A673 (cell line): Measurements from ENCODE around the gene BLOC1S6. TPM values are rescaled to one million over a fixed set of nuclear protein-coding genes. Genes with fewer than 3 reads are reported as not detected.

Experiments used
- BruUV-seq: library from RNA; stranded (reverse); fragments of 400-500 nt; replicated peaks from 2 replicates; lab custom pipeline; 2021; lab: Mats Ljungman, UMichigan
- CTCF ChIA-PET: fragments of 300-600 bp; sonication (Branson Sonifier 250); formaldehyde crosslinking; loops from one replicate; lab custom pipeline; 2022; ENCODE audit warnings: antibody characterized with exemption; lab: Charles Lee
- POLR2A ChIA-PET: fragments of 300-600 bp; sonication (Branson Sonifier 250); formaldehyde crosslinking; loops from one replicate; lab custom pipeline; 2022; ENCODE audit warnings: antibody characterized with exemption; ENCODE audit not compliant: low non-redundant PET; lab: Charles Lee
- DNase-seq: peaks from one replicate; pipeline ENCODE4 v3.0.0-alpha.2; 2015; ENCODE audit warnings: low spot score
- H3K27ac ChIP-seq: fragments of 200-600 bp; sonication (generic); 2 replicates; pipeline ENCODE4 v1.5.1; 2016; ENCODE audit warnings: mixed run types, low read depth, mild to moderate bottlenecking, mixed read lengths, antibody characterized with exemption, low read length; ENCODE audit not compliant: poor library complexity, severe bottlenecking
- H3K27me3 ChIP-seq: fragments of 200-600 bp; sonication (generic); replicated peaks from 2 replicates; pipeline ENCODE4 v1.6.1; 2017; ENCODE audit warnings: mixed run types, low read depth, mild to moderate bottlenecking, mixed read lengths, antibody characterized with exemption, low read length; ENCODE audit not compliant: insufficient read depth, poor library complexity
- H3K36me3 ChIP-seq: fragments of 200-600 bp; sonication (generic); 2 replicates; pipeline ENCODE4 v1.6.1; 2016; ENCODE audit warnings: mixed run types, mild to moderate bottlenecking, mixed read lengths, antibody characterized with exemption, low read length; ENCODE audit not compliant: insufficient read depth, poor library complexity, severe bottlenecking
- H3K4me1 ChIP-seq: fragments of 200-600 bp; sonication (generic); 2 replicates; pipeline ENCODE4 v1.6.1; 2017; ENCODE audit warnings: mixed run types, mild to moderate bottlenecking, mixed read lengths, antibody characterized with exemption, low read length; ENCODE audit not compliant: insufficient read depth, poor library complexity, severe bottlenecking
- H3K4me3 ChIP-seq: fragments of 200-600 bp; sonication (generic); 2 replicates; pipeline ENCODE4 v1.5.1; 2016; ENCODE audit warnings: low read depth, mixed run types, mild to moderate bottlenecking, mixed read lengths, low read length; ENCODE audit not compliant: poor library complexity, severe bottlenecking
- H3K9me3 ChIP-seq: fragments of 200-600 bp; sonication (generic); 2 replicates; pipeline ENCODE4 v1.6.1; 2016; ENCODE audit warnings: mixed run types, low read depth, mild to moderate bottlenecking, mixed read lengths, antibody characterized with exemption, low read length; ENCODE audit not compliant: poor library complexity, severe bottlenecking
- EZH2 ChIP-seq: fragments of 200-600 bp; sonication (generic); IDR thresholded peaks from 2 replicates; pipeline ENCODE4 v1.6.1; 2017; ENCODE audit warnings: borderline replicate concordance, low read depth, mild to moderate bottlenecking, mixed read lengths, antibody characterized with exemption, low read length; ENCODE audit not compliant: poor library complexity, severe bottlenecking
- intact Hi-C: fragments of 100-400 bp; cut with micrococcal nuclease; formaldehyde crosslinking; loops from one replicate; pipeline ENCODE4 v1.10.0; 2022; ENCODE audit not compliant: unreplicated experiment
- total RNA-seq: library from RNA; stranded (reverse); gene quantifications from 2 replicates; pipeline ENCODE4 v1.2.3, GENCODE V29; 2021
- TF ChIP-seq, protein P1 (sequence below): fragments of 300-800, 200-600 bp; sonication (generic); conservative IDR thresholded peaks from 2 replicates; pipeline ENCODE4 v1.5.1; 2017; ENCODE audit warnings: low read depth, mild to moderate bottlenecking, antibody characterized with exemption, low read length, moderate library complexity, mixed read lengths

The BLOC1S6 gene
- total RNA-seq, 1 experiment from 2014 or later, result 55.6 TPM

DNA sequence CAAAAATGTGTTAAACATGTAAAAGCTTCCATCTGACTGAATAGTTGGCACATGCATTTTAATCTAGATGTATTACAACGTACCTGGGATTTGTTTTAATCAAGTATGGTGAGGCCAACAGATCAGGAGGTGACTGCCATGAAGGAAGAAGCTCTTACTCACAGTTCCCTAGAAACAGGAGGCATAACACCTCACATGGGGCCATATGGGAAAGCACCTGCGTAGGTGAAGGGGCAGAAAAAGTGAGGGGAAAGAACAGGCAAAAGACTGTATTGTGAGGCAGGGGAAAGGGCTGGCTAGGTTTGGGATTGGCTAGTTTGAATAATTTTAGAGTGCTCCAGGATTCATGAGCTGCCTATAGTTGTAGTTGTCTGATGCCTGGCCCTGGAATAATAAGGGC lies 57.3 kb downstream of the BLOC1S6 start:
- Histone ChIP-seq H3K27ac (no peak overlapping the region), H3K4me3 (no peak overlapping the region), H3K9me3 (no peaks in the 10 kb centered on the region), H3K4me1 (peaks cover 5% of the 10 kb centered on the region), H3K27me3 (no peaks in the 10 kb centered on the region), H3K36me3 (no peaks in the 10 kb centered on the region)
- POLR2A ChIA-PET, result no interaction called here
- TF ChIP-seq, protein P1, sequence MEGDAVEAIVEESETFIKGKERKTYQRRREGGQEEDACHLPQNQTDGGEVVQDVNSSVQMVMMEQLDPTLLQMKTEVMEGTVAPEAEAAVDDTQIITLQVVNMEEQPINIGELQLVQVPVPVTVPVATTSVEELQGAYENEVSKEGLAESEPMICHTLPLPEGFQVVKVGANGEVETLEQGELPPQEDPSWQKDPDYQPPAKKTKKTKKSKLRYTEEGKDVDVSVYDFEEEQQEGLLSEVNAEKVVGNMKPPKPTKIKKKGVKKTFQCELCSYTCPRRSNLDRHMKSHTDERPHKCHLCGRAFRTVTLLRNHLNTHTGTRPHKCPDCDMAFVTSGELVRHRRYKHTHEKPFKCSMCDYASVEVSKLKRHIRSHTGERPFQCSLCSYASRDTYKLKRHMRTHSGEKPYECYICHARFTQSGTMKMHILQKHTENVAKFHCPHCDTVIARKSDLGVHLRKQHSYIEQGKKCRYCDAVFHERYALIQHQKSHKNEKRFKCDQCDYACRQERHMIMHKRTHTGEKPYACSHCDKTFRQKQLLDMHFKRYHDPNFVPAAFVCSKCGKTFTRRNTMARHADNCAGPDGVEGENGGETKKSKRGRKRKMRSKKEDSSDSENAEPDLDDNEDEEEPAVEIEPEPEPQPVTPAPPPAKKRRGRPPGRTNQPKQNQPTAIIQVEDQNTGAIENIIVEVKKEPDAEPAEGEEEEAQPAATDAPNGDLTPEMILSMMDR, result no peak
- no peak for TF ChIP-seq EZH2
- no peak for DNase-seq
- intact Hi-C loops, result no loop called here
- no TSS peak for BruUV-seq
- CTCF ChIA-PET, result no interaction called here

DNA sequence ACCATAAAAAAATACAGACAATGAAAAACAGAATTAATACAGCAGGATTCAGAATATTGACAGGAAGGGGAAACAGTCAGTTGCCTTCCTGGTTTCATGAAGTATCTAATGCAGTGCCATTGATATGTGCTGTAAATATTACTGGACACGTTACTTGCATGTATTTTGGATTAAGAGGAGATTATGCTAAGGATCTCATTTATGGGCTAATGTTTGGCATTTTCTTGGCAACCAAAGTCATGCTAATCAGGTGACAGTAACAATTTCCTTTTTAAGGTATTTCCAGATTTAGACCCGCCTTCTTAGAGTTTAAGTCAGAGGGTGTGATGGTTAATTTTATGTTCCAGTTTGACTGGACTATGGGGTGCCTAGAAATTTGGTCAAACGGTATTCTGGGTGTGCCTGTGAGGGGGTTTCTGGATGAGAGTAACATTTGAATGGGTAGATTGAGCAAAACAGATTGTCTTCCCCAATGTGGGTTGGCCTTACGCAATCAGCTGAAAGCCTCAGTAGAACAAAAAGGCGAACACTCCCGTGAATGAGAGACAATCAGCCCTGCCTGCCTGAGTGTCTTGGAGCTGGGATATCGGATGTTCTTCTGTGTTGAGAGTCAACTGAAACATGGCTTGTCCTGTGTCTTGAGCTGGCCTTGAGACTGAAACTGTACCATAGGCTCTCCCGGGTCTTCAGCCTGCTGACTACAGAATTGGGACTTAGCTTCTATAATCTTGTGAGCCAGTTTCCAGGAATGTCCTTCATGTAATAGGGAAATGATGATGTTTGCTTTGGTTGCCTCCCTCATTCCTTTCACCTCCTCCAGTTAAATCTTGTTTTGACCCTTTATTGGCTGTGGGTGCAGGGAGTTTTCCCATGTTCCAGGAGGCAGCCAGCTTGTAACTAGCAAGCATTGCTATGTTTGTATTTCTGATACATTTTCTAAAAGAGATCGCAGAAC lies 58.1 kb downstream of the BLOC1S6 start:
- no peak overlapping the region for H3K4me3 ChIP-seq
- H3K27me3 ChIP-seq, result no peaks in the 10 kb centered on the region
- no peak for TF ChIP-seq EZH2
- TF ChIP-seq, protein P1, result no peak
- H3K36me3 ChIP-seq, result no peaks in the 10 kb centered on the region
- no peaks in the 10 kb centered on the region for H3K9me3 ChIP-seq
- no peak for DNase-seq
- H3K4me1 ChIP-seq, result peaks cover 5% of the 10 kb centered on the region
- BruUV-seq, result no TSS peak
- CTCF ChIA-PET, result no interaction called here
- intact Hi-C loops, result no loop called here
- POLR2A ChIA-PET, result no interaction called here
- no peak overlapping the region for H3K27ac ChIP-seq

- BruUV-seq, result no TSS peak
- Histone ChIP-seq H3K4me3 (no peak overlapping the region), H3K4me1 (peaks cover 5% of the 10 kb centered on the region), H3K27ac (no peak overlapping the region), H3K9me3 (no peaks in the 10 kb centered on the region), H3K36me3 (no peaks in the 10 kb centered on the region), H3K27me3 (no peaks in the 10 kb centered on the region)
- intact Hi-C loops, result no loop called here
- ChIA-PET CTCF (no interaction called here), POLR2A (no interaction called here)
- no peak for TF ChIP-seq EZH2
- TF ChIP-seq, protein P1, result no peak
- no peak for DNase-seq
These were observed 59.0 kb downstream of the BLOC1S6 start for GRCh38 chr15:45646220-45646619.
